A549 (cell line): ENCODE results near the gene JAM3. TPM values are rescaled to one million over a fixed set of nuclear protein-coding genes. Genes with fewer than 3 reads are reported as not detected.
A peak's percentile ranks its signal among the peaks of the same experiment; 100 is the strongest.

Experiments used
- ATAC-seq, 2 experiments: fragments of 200-7000 bp in 1 of 2; fragments of >200 bp in 1 of 2; cut with Nextera tagmentation in 1 of 2; cut with Tn5 transposase in 1 of 2; 3 replicates each; pipeline versions ENCODE4 v1.8.0 to v1.9.1; 2018 to 2020; ENCODE audit warnings: mild to moderate bottlenecking in 1 of 2, moderate library complexity in 1 of 2
- CTCF ChIA-PET: fragments of 300-600 bp; sonication (Branson Sonifier 250); formaldehyde crosslinking; extraction: SDS; loops from one replicate; lab custom pipeline; 2021; ENCODE audit warnings: antibody characterized with exemption, inconsistent platforms; lab: Yijun Ruan, JAX
- POLR2A ChIA-PET: fragments of 350-600 bp; formaldehyde crosslinking; extraction: SDS; loops from one replicate; lab custom pipeline; 2021; ENCODE audit warnings: antibody characterized with exemption, inconsistent platforms; lab: Yijun Ruan, JAX
- DNase-seq, 2 experiments: peaks; one replicate each; pipeline versions ENCODE4 v3.0.0 to v3.0.0-alpha.2; 2011 to 2016; ENCODE audit warnings: low read depth in 1 of 2, low spot score in 1 of 2
- FAIRE-seq: peaks from 2 replicates; lab custom pipeline; 2011; peaks lifted over from hg19 to GRCh38; lab: Jason Lieb, UNC
- H3K27ac ChIP-seq, 2 experiments: fragments of >200 bp; sonication (Bioruptor Twin); formaldehyde crosslinking; 3 replicates each; pipeline ENCODE4 v1.5.1; 2016 to 2017
- H3K4me1 ChIP-seq: fragments of >200 bp; sonication (Bioruptor Twin); formaldehyde crosslinking; 3 replicates; pipeline ENCODE4 v1.6.1; 2016
- H3K4me2 ChIP-seq: fragments of >200 bp; sonication (Bioruptor Twin); formaldehyde crosslinking; 3 replicates; pipeline ENCODE4 v1.6.1; 2016
- H3K4me3 ChIP-seq: fragments of >200 bp; sonication (Bioruptor Twin); formaldehyde crosslinking; 3 replicates; pipeline ENCODE4 v1.5.1; 2016
- H3K9me3 ChIP-seq: fragments of >200 bp; sonication (Bioruptor Twin); formaldehyde crosslinking; 3 replicates; pipeline ENCODE4 v1.6.1; 2016
- ATOH8 ChIP-seq: fragments of 250-450 bp; sonication (Bioruptor Pico); IDR thresholded peaks from 2 replicates; pipeline ENCODE4 v1.5.0; 2020; ENCODE audit warnings: low read depth, mild to moderate bottlenecking, moderate library complexity
- CEBPB ChIP-seq, 2 experiments: fragments of >200 bp in 1 of 2; sonication (Bioruptor Twin) in 1 of 2; formaldehyde crosslinking in 1 of 2; IDR thresholded peaks; 2 replicates each; pipeline ENCODE4 v1.6.1; 2012 to 2016
- CHD4 ChIP-seq: fragments of 200-600 bp; sonication (generic); IDR thresholded peaks from 2 replicates; pipeline ENCODE4 v1.6.1; 2016; ENCODE audit warnings: antibody characterized with exemption, mild to moderate bottlenecking, borderline replicate concordance
- E2F6 ChIP-seq: IDR thresholded peaks from 2 replicates; pipeline ENCODE4 v1.6.1; 2012; ENCODE audit warnings: low read depth, borderline replicate concordance
- ESRRA ChIP-seq: fragments of 150-350 bp; IDR thresholded peaks from 2 replicates; pipeline ENCODE4 v1.6.1; 2014; ENCODE audit warnings: mild to moderate bottlenecking, low read length, borderline replicate concordance
- FOSL2 ChIP-seq, 2 experiments: fragments of 450-650 bp in 1 of 2; fragments of >200 bp in 1 of 2; sonication (Bioruptor Twin) in 1 of 2; formaldehyde crosslinking; IDR thresholded peaks; 2 replicates each; pipeline versions ENCODE4 v1.5.0 to v1.6.1; 2016 to 2020; ENCODE audit warnings: mild to moderate bottlenecking in 1 of 2, moderate library complexity in 1 of 2
- FOXS1 ChIP-seq: fragments of 250-450 bp; sonication (Bioruptor Pico); IDR thresholded peaks from 2 replicates; pipeline ENCODE4 v1.5.0; 2020; ENCODE audit warnings: mild to moderate bottlenecking, moderate library complexity
- GATA3 ChIP-seq: IDR thresholded peaks from 2 replicates; pipeline ENCODE4 v1.6.1; 2012; ENCODE audit warnings: borderline replicate concordance
- HOXB13 ChIP-seq: fragments of 250-450 bp; sonication (Bioruptor Pico); IDR thresholded peaks from 2 replicates; pipeline ENCODE4 v1.5.0; 2020; ENCODE audit warnings: low read depth, mild to moderate bottlenecking, moderate library complexity
- JUNB ChIP-seq: fragments of >200 bp; sonication (Bioruptor Twin); formaldehyde crosslinking; IDR thresholded peaks from 2 replicates; pipeline ENCODE4 v1.6.1; 2016
- KDM1A ChIP-seq: fragments of 200-600 bp; sonication (generic); IDR thresholded peaks from 2 replicates; pipeline ENCODE4 v1.6.1; 2016; ENCODE audit warnings: low read depth, mild to moderate bottlenecking
- KDM5A ChIP-seq: fragments of 200-600 bp; sonication (generic); IDR thresholded peaks from 2 replicates; pipeline ENCODE4 v1.6.1; 2016; ENCODE audit warnings: antibody characterized with exemption, mild to moderate bottlenecking
- MAX ChIP-seq: IDR thresholded peaks from 2 replicates; pipeline ENCODE4 v1.6.1; 2012
- PHF8 ChIP-seq: fragments of 200-600 bp; sonication (generic); IDR thresholded peaks from 2 replicates; pipeline ENCODE4 v1.6.1; 2016; ENCODE audit warnings: low read depth, mild to moderate bottlenecking, antibody characterized with exemption, moderate library complexity, borderline replicate concordance
- POLR2A ChIP-seq: IDR thresholded peaks from 2 replicates; pipeline ENCODE4 v1.6.1; 2012; ENCODE audit warnings: mild to moderate bottlenecking, low read length
- RFX5 ChIP-seq: fragments of 450-650 bp; IDR thresholded peaks from 2 replicates; pipeline ENCODE4 v1.7.1; 2014; ENCODE audit warnings: antibody characterized with exemption, mild to moderate bottlenecking, moderate library complexity
- TFCP2L1 ChIP-seq: fragments of 250-450 bp; sonication (Bioruptor Pico); IDR thresholded peaks from 2 replicates; pipeline ENCODE4 v1.5.0; 2021; ENCODE audit warnings: mild to moderate bottlenecking
- ZFP36 ChIP-seq: fragments of 450-650 bp; IDR thresholded peaks from 2 replicates; pipeline ENCODE4 v1.6.1; 2014; ENCODE audit warnings: borderline replicate concordance; ENCODE audit not compliant: partially characterized antibody
- ZNF302 ChIP-seq: fragments of 250-450 bp; sonication (Bioruptor Pico); IDR thresholded peaks from 2 replicates; pipeline ENCODE4 v1.9.0; 2021; ENCODE audit warnings: inconsistent platforms, mild to moderate bottlenecking, moderate library complexity
- ZSCAN20 ChIP-seq: fragments of 250-450 bp; sonication (Bioruptor Pico); IDR thresholded peaks from 2 replicates; pipeline ENCODE4 v1.8.0; 2022; ENCODE audit warnings: mild to moderate bottlenecking, moderate library complexity
- WGBS: methylation state at CpG from one replicate; pipeline ENCODE4 v1.1.6; 2017; ENCODE audit errors: missing lambda C conversion rate; 5-methylcytosine and 5-hydroxymethylcytosine counted together
- polyA plus RNA-seq, 4 experiments: library from polyadenylated mRNA; depleted of rRNA in 3 of 4; stranded (reverse); fragments of >200 nt; fragmentation: RNase III in 1 of 4; extraction: RNeasy Plus Mini Kit Qiagen cat#74134 plus additional on column Dnase treatment in 1 of 4; gene quantifications; 2 replicates in 3 of 4; 3 replicates in 1 of 4; pipeline ENCODE4 v1.2.3, GENCODE V29; 2011 to 2017

Gene JAM3
- polyA plus RNA-seq, 2 of the 4 experiments (the other 2 are of a cell fraction) = 4.0 to 5.2 TPM

GRCh38 chr11:134150195-134150903 lies 81.5 kb downstream of the JAM3 start:
- no peak overlapping the region for H3K4me3 ChIP-seq
- TF ChIP-seq POLR2A (no peak), RFX5 (no peak), CEBPB (IDR thresholded peaks at IDR 0.05) (peak in 1 of 2 experiments; percentile 23; a peak in 1 of 4 replicates), JUNB (no peak)
- POLR2A ChIA-PET = no interaction called here
- no peaks in the 10 kb centered on the region for H3K9me3 ChIP-seq
- H3K27ac ChIP-seq = no peak overlapping the region
- 93% methylated on average over 9 of the region's 12 CpGs for WGBS
- H3K4me2 ChIP-seq = no peak overlapping the region
- no peaks in the 10 kb centered on the region for H3K4me1 ChIP-seq
- CTCF ChIA-PET = no interaction called here
- DNase-seq (no peak), FAIRE-seq (no peak), ATAC-seq (no peak)

GRCh38 chr11:134151083-134151747 lies 82.3 kb downstream of the JAM3 start:
- CTCF ChIA-PET = interaction anchor here (0.8 kb wide), 1 partner anchor 223 kb away, joined by 5 read pairs; no protein-coding TSS in a partner anchor
- H3K4me1 ChIP-seq = no peaks in the 10 kb centered on the region
- H3K9me3 ChIP-seq = no peaks in the 10 kb centered on the region
- no peak overlapping the region for H3K27ac ChIP-seq
- TF ChIP-seq KDM1A (no peak), TFCP2L1 (CRISPR knock-in tag) (no peak), FOSL2 (IDR thresholded peaks at IDR 0.05) (no peak), FOSL2 (CRISPR knock-in tag; IDR thresholded peaks at IDR 0.05) (no peak)
- no peak for ATAC-seq
- no peak overlapping the region for H3K4me2 ChIP-seq
- POLR2A ChIA-PET = no interaction called here
- no peak overlapping the region for H3K4me3 ChIP-seq
- no peak for DNase-seq
- FAIRE-seq = no peak
- WGBS = 90% methylated on average over 10 of the region's 10 CpGs

- ChIA-PET CTCF (no interaction called here), POLR2A (no interaction called here)
- WGBS = 92% methylated on average over 6 of the region's 9 CpGs
- H3K4me3 ChIP-seq = no peak overlapping the region
- no peak overlapping the region for H3K4me2 ChIP-seq
- TF ChIP-seq FOXS1 (CRISPR knock-in tag) (no peak), GATA3 (no peak), POLR2A (no peak), PHF8 (no peak), ESRRA (no peak), KDM5A (no peak), TFCP2L1 (CRISPR knock-in tag) (no peak), CHD4 (no peak), ZFP36 (no peak), ZSCAN20 (CRISPR knock-in tag) (no peak), ATOH8 (CRISPR knock-in tag) (no peak), HOXB13 (CRISPR knock-in tag) (no peak), ZNF302 (CRISPR knock-in tag) (no peak), E2F6 (no peak), RFX5 (no peak), MAX (no peak)
- no peak overlapping the region for H3K27ac ChIP-seq
- no peaks in the 10 kb centered on the region for H3K9me3 ChIP-seq
- no peaks in the 10 kb centered on the region for H3K4me1 ChIP-seq
- DNase-seq = no peak
- no peak for FAIRE-seq
- no peak for ATAC-seq
Measured at GRCh38 chr11:134152696-134153095, 83.8 kb downstream of the JAM3 start.
